ENCODE measurements around the gene HOXB3. TPM values are rescaled to one million over a fixed set of nuclear protein-coding genes. Genes with fewer than 3 reads are reported as not detected.

Gene HOXB3
- total and polyA plus RNA-seq, 7 donors, result 0.96 to 8.8 (median 1.5) TPM

DNA sequence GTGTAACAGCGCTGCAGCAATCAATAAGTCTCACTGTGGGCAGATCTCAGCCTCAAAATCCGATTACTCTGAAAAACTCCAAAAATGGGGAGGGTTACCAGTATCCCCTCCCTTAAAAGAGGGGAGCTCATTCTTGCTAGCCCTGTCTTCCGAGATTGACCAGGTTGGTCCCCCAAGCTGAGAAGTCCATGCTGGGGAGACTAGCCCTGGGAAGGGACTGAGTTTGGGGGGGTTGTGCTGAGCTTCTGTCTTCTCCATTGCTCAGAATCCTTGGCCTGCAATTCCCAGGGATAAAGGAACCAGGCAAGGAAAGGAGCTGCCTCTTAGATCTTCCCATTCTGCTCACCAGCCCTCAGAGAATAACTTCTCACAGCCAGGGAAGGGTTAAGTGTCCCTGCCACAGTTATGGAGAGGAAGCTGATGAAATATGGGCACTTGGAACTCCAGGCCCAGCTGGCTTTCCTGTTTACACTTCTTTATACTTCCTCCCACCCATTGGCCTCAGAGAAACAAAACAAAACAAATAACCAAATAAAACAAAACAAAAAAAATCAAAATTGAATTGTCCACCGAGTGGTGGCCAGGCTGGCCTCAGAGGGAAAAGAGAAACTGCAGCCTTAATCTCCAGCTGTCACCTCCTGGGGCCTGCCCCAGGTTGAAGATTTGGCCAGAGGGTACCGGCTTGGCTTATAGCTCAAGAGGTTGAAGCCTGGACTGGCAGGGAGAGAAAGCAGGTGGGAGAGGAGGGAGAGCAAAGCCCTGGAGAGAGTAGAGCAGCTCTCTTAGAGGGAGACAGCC, 2.6 kb downstream of the HOXB3 start:
- WGBS, 3 donors, result 59 to 71% (median 69%) methylated on average over 5 of the region's 5 CpGs
- H3K27me3 ChIP-seq (ENCODE audit: insufficient read depth in 3 of 3, low read length in 2 of 3), result peaks cover 0 to 86% (median 33%) of the 10 kb centered on the region in 3 donors
- no peaks in the 10 kb centered on the region for H3K9me3 ChIP-seq
- TF ChIP-seq, protein P1, sequence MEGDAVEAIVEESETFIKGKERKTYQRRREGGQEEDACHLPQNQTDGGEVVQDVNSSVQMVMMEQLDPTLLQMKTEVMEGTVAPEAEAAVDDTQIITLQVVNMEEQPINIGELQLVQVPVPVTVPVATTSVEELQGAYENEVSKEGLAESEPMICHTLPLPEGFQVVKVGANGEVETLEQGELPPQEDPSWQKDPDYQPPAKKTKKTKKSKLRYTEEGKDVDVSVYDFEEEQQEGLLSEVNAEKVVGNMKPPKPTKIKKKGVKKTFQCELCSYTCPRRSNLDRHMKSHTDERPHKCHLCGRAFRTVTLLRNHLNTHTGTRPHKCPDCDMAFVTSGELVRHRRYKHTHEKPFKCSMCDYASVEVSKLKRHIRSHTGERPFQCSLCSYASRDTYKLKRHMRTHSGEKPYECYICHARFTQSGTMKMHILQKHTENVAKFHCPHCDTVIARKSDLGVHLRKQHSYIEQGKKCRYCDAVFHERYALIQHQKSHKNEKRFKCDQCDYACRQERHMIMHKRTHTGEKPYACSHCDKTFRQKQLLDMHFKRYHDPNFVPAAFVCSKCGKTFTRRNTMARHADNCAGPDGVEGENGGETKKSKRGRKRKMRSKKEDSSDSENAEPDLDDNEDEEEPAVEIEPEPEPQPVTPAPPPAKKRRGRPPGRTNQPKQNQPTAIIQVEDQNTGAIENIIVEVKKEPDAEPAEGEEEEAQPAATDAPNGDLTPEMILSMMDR (IDR thresholded peaks at IDR 0.05), result no peak
- no peak overlapping the region for H3K4me3 ChIP-seq
- no peaks in the 10 kb centered on the region for H3K36me3 ChIP-seq (ENCODE audit: insufficient read depth in 1 of 2, low read depth in 1 of 2)
- ATAC-seq (no peak), DNase-seq (no peak)
- intact Hi-C loops (cut with DNase I), result no loop called here
- H3K4me1 ChIP-seq, result peaks cover 9% of the 10 kb centered on the region
- H3K27ac ChIP-seq, result no peak overlapping the region

DNA sequence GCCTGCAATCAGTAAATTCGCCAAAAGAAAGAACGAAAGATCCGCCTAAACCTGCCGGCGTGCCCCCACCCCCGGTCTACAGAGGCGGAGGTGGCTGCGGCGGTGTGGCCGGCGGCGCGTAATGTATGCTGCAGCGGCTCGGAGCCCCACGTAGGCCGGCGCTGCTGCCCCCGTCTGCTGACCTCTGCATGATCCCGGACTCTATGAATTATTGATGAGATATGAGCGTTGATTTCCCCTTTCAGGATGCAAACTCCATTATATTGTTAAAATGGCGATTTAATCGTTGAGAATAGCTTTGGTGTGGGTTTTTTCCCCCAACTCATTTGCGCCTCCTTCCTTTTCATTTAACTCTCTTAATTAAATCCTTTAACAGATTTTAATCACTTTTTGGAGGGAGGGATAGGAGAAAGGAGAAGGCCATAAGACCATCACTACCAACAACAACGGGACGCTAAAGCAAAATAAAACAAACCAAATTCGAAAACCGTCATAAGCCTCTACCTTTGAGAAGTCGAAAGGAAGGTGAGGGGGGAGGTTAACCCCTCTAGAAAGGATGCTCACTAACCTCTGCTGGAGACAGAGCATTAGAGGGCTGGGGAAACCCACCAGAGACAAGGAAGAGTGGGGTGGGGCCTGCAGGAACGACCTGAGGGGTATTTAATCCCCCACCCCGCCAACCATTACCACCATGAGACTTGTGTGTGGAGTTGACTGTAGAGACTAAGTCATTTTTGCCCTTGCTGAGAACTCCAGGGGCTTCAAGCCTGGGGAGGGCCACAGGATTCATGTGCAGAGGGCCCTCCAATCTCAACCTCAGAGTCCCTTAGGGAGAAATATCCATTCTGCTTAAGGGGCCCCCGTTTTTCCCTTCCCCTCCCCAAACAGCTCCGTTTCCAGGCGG, 3.4 kb downstream of the HOXB3 start:
- WGBS, 3 donors, result 27 to 46% (median 33%) methylated on average over 34 of the region's 34 CpGs
- Histone ChIP-seq H3K4me1 (peaks cover 9% of the 10 kb centered on the region), H3K9me3 (no peaks in the 10 kb centered on the region), H3K4me3 (peak overlapping the region; percentile 78), H3K27ac (peak overlapping the region; percentile 61), H3K27me3 (ENCODE audit: insufficient read depth in 3 of 3, low read length in 2 of 3) (peaks cover 0 to 86% (median 40%) of the 10 kb centered on the region in 3 donors), H3K36me3 (ENCODE audit: insufficient read depth in 1 of 2, low read depth in 1 of 2) (no peaks in the 10 kb centered on the region)
- DNase-seq (no peak), ATAC-seq (no peak)
- TF ChIP-seq, protein P1 (IDR thresholded peaks at IDR 0.05), result no peak
- intact Hi-C loops (cut with DNase I), result no loop called here

DNA sequence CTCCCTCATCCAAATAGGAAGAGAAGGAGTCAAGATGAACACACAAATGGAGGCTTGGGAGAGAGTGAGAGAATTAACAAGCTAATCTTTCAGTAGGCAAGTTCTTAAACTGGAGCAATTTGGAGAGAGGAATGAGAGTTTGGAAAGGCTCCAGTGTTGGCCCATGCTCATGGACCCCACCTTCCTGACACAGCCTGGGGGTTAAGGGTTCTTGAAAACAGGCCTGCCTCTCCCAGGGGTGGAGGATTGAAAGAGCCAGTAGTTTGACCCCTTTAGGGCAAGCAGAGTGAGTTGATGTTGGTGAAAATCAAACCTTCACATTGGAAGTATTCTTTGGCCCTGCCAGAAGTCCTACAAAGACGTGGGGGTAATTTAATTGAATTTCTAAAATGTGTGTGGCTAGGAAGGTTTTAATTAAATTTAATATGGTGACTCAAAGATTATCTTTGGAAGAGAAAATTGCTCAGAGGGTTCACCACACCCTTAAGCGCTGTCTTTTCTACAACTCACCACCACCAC, 5.8 kb downstream of the HOXB3 start:
- TF ChIP-seq, protein P1 (IDR thresholded peaks at IDR 0.05), result no peak
- Histone ChIP-seq H3K27me3 (ENCODE audit: insufficient read depth in 3 of 3, low read length in 2 of 3) (peaks cover 0 to 88% (median 35%) of the 10 kb centered on the region in 3 donors), H3K27ac (no peak overlapping the region), H3K9me3 (no peaks in the 10 kb centered on the region), H3K4me1 (peaks cover 9% of the 10 kb centered on the region), H3K36me3 (ENCODE audit: insufficient read depth in 1 of 2, low read depth in 1 of 2) (no peaks in the 10 kb centered on the region), H3K4me3 (no peak overlapping the region)
- ATAC-seq (no peak), DNase-seq (no peak)
- intact Hi-C loops (cut with DNase I), result no loop called here
- 40 to 58% (median 43%) methylated on average over 2 of the region's 2 CpGs for WGBS, 3 donors

DNA sequence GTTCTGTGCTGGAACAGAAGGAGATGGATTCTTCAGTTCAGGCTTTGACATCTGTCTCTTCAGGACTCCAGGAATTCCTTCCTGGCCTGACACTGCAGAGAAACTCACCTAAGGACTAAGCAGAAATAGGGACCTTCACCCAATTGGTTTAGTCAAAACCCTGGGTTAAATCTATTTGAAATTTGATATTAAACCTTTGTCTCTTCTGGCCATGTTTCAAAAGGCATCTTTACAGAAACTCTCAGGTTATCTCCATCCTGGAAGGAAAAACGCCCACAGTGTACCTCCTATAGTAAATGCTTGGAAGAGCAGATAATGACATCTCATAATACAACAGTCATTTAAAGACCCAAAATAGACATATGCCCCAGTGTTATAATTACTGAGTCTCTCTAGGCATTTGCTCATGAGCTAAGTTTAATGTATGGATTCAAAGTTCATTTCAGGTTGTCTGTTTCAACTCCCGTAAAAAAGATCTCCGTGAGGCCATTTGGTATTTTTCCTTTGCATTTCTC, 6.3 kb downstream of the HOXB3 start:
- DNase-seq, result no peak
- ATAC-seq, result no peak
- intact Hi-C loops (cut with DNase I), result no loop called here
- WGBS, 3 donors, result 87 to 92% (median 88%) methylated on average over 3 of the region's 3 CpGs
- no peak overlapping the region for H3K27ac ChIP-seq
- no peaks in the 10 kb centered on the region for H3K9me3 ChIP-seq
- TF ChIP-seq, protein P1 (IDR thresholded peaks at IDR 0.05), result no peak
- no peak overlapping the region for H3K4me3 ChIP-seq
- peaks cover 9% of the 10 kb centered on the region for H3K4me1 ChIP-seq
- peaks cover 0 to 90% (median 33%) of the 10 kb centered on the region in 3 donors for H3K27me3 ChIP-seq (ENCODE audit: insufficient read depth in 3 of 3, low read length in 2 of 3)
- H3K36me3 ChIP-seq (ENCODE audit: insufficient read depth in 1 of 2, low read depth in 1 of 2), result no peaks in the 10 kb centered on the region
